DOHH2 (cell line): ENCODE results near the gene PCMT1.

Source experiments
- H3F3A ChIP-seq: fragments of 200-600 bp; sonication (generic), shearing (Covaris generic); 2 replicates; pipeline ENCODE4 v1.6.0; 2016; ENCODE audit warnings: antibody characterized with exemption, mild to moderate bottlenecking; ENCODE audit not compliant: control insufficient read depth, insufficient read depth
- H3K27ac ChIP-seq: fragments of 200-600 bp; sonication (generic); 2 replicates; pipeline ENCODE4 v1.5.1; 2014; ENCODE audit warnings: low read depth, mild to moderate bottlenecking, low read length, moderate library complexity
- H3K27me3 ChIP-seq: fragments of 200-600 bp; sonication (generic); 2 replicates; pipeline ENCODE4 v1.6.1; 2014; ENCODE audit warnings: mild to moderate bottlenecking, low read length, mixed read lengths; ENCODE audit not compliant: control insufficient read depth
- H3K36me3 ChIP-seq: fragments of 200-600 bp; sonication (generic); 2 replicates; pipeline ENCODE4 v1.6.1; 2014; ENCODE audit warnings: mild to moderate bottlenecking, low read length, moderate library complexity, mixed read lengths; ENCODE audit not compliant: control insufficient read depth
- H3K4me1 ChIP-seq: fragments of 200-600 bp; sonication (generic); 2 replicates; pipeline ENCODE4 v1.6.1; 2014; ENCODE audit warnings: mild to moderate bottlenecking, low read length, mixed read lengths; ENCODE audit not compliant: control insufficient read depth
- H3K4me2 ChIP-seq: fragments of 200-600 bp; sonication (generic); 2 replicates; pipeline ENCODE4 v1.6.0; 2014; ENCODE audit warnings: mild to moderate bottlenecking, low read length, moderate library complexity
- H3K4me3 ChIP-seq: fragments of 200-600 bp; sonication (generic); 2 replicates; pipeline ENCODE4 v1.5.1; 2014; ENCODE audit warnings: mild to moderate bottlenecking, low read length, mixed read lengths
- H3K79me2 ChIP-seq: fragments of 200-600 bp; sonication (generic); 2 replicates; pipeline ENCODE4 v1.6.1; 2014; ENCODE audit warnings: mild to moderate bottlenecking, low read length, mixed read lengths; ENCODE audit not compliant: control insufficient read depth
- H3K9me2 ChIP-seq: fragments of 200-600 bp; sonication (generic); replicated peaks from 2 replicates; pipeline ENCODE4 v1.6.1; 2014; ENCODE audit warnings: mild to moderate bottlenecking, low read length, mixed read lengths; ENCODE audit not compliant: control insufficient read depth
- H3K9me3 ChIP-seq: fragments of 200-600 bp; sonication (generic); 2 replicates; pipeline ENCODE4 v1.6.1; 2014; ENCODE audit warnings: antibody characterized with exemption, low read length, mixed read lengths; ENCODE audit not compliant: control insufficient read depth, insufficient read depth
- H4K20me1 ChIP-seq: fragments of 200-600 bp; sonication (generic); 2 replicates; pipeline ENCODE4 v1.6.0; 2014; ENCODE audit warnings: low read depth, mild to moderate bottlenecking, antibody characterized with exemption, low read length, moderate library complexity; ENCODE audit not compliant: control insufficient read depth, insufficient read depth
- EZH2phosphoT487 ChIP-seq: fragments of 200-600 bp; sonication (generic); IDR thresholded peaks from 2 replicates; pipeline ENCODE4 v1.6.1; 2017; ENCODE audit warnings: borderline replicate concordance, mild to moderate bottlenecking, antibody characterized with exemption, low read length, moderate library complexity, mixed read lengths
- TF ChIP-seq, protein P1 (sequence below): fragments of 200-600 bp; sonication (generic); IDR thresholded peaks from one replicate; pipeline ENCODE4 v1.5.1; 2014; ENCODE audit warnings: antibody characterized with exemption, mild to moderate bottlenecking, low read depth, low read length; ENCODE audit not compliant: poor library complexity, severe bottlenecking

The PCMT1 gene

DNA sequence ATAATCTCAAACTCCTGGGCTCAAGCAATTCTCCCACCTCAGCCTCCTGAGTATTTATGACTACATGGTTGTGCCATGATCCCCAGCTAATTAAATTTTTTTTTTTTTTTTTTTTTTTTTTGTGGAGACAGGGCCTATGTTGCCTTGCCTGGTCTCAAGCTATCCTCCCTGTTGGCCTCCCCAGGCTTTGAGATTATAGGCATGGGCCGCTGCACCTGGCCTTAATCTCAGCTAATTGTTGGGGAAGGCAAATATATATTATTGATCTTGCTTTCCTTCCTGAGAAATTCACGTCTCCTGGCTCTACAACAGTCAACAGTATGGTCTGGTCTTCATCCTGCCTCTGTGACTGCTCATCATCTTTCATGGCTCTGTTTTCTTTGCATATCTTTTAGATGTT, 20.1 kb downstream of the PCMT1 start:
- no peaks in the 10 kb centered on the region for H3K27me3 ChIP-seq
- no peaks in the 10 kb centered on the region for H3F3A ChIP-seq
- no peaks in the 10 kb centered on the region for H3K4me1 ChIP-seq
- H3K9me2 ChIP-seq = no peaks in the 10 kb centered on the region
- peaks cover 55% of the 10 kb centered on the region for H3K36me3 ChIP-seq
- peaks cover 56% of the 10 kb centered on the region for H3K79me2 ChIP-seq
- peaks cover 6% of the 10 kb centered on the region; the same call in 1 of the 2 replicates for H3K9me3 ChIP-seq
- H3K4me3 ChIP-seq = no peak overlapping the region
- no peak overlapping the region for H3K27ac ChIP-seq
- 0 out of 2 replicates have a peak, but pooled peaks cover 3% of the 10 kb centered on the region for H4K20me1 ChIP-seq
- no peak for TF ChIP-seq EZH2phosphoT487
- TF ChIP-seq, protein P1, sequence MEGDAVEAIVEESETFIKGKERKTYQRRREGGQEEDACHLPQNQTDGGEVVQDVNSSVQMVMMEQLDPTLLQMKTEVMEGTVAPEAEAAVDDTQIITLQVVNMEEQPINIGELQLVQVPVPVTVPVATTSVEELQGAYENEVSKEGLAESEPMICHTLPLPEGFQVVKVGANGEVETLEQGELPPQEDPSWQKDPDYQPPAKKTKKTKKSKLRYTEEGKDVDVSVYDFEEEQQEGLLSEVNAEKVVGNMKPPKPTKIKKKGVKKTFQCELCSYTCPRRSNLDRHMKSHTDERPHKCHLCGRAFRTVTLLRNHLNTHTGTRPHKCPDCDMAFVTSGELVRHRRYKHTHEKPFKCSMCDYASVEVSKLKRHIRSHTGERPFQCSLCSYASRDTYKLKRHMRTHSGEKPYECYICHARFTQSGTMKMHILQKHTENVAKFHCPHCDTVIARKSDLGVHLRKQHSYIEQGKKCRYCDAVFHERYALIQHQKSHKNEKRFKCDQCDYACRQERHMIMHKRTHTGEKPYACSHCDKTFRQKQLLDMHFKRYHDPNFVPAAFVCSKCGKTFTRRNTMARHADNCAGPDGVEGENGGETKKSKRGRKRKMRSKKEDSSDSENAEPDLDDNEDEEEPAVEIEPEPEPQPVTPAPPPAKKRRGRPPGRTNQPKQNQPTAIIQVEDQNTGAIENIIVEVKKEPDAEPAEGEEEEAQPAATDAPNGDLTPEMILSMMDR = no peak
- no peak overlapping the region for H3K4me2 ChIP-seq

DNA sequence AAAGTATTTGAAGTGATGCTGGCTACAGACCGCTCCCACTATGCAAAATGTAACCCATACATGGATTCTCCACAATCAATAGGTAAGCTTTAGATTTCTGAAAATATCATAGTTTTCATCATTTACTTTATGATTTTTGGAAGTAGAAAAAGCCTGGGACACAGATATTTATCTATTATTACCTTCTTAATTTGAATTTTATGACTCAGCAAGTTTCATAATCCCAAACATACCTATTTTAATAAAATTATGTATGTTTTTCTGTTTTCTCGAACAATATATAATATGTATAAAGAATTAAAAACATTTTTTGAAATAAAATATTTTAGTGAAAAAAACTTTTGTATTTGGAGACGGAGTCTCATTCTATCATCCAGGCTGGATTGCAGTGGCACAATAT, 21.6 kb downstream of the PCMT1 start:
- Histone ChIP-seq H3K27ac (no peak overlapping the region), H3K27me3 (no peaks in the 10 kb centered on the region), H3K79me2 (peaks cover 44% of the 10 kb centered on the region), H4K20me1 (0 out of 2 replicates have a peak, but pooled peaks cover 3% of the 10 kb centered on the region), H3K36me3 (peaks cover 57% of the 10 kb centered on the region), H3F3A (no peaks in the 10 kb centered on the region), H3K9me2 (no peaks in the 10 kb centered on the region), H3K4me3 (no peak overlapping the region), H3K4me1 (no peaks in the 10 kb centered on the region), H3K9me3 (peaks cover 3% of the 10 kb centered on the region; the same call in 1 of the 2 replicates), H3K4me2 (no peak overlapping the region)
- no peak for TF ChIP-seq EZH2phosphoT487
- TF ChIP-seq, protein P1 = no peak

DNA sequence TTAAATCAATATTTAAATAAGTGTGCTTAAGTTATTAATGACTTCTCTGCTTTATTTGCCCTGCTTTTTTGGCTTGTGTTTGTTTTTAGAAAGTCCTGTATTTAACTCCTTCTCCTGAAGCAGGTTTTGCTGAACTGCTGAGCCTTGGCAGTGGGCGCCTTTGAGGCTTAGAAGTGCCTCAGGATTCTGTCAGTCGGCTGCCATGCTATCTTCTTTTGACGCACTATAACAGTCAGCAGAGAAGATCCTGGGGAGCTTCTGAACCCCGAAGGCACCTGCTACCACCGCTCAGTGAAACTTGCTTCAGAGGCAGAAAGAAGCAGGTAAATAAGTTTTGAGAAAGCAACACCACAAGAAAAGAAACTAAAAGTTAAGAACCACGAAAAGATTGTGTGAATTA, 22.4 kb downstream of the PCMT1 start:
- H3K4me1 ChIP-seq = no peaks in the 10 kb centered on the region
- H4K20me1 ChIP-seq = 0 out of 2 replicates have a peak, but pooled peaks cover 3% of the 10 kb centered on the region
- peaks cover 2% of the 10 kb centered on the region; the same call in 1 of the 2 replicates for H3F3A ChIP-seq
- no peaks in the 10 kb centered on the region for H3K9me2 ChIP-seq
- no peak for TF ChIP-seq EZH2phosphoT487
- TF ChIP-seq, protein P1 = no peak
- peaks cover 37% of the 10 kb centered on the region for H3K79me2 ChIP-seq
- no peak overlapping the region for H3K27ac ChIP-seq
- no peak overlapping the region for H3K4me2 ChIP-seq
- no peak overlapping the region for H3K4me3 ChIP-seq
- no peaks in the 10 kb centered on the region for H3K9me3 ChIP-seq
- H3K36me3 ChIP-seq = peaks cover 57% of the 10 kb centered on the region
- no peaks in the 10 kb centered on the region for H3K27me3 ChIP-seq

DNA sequence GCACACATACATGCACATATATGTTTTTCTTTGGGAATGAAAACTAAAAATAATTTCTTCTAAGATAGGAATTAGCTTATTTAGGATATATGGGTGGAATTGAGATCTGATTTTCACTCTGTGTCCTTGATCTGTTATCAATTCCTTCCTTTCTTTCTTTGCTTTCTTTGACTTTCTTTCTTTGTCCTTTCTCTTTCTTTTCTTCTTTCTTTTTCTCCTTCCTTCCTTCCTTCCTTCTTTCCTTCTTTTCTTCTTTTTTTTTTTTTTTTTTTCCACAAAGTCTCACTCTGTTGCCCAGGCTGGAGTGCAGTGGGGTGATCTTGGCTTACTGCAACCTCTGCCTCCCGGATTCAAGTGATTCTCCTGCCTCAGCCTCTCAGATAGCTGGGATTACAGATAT, 28.1 kb downstream of the PCMT1 start:
- H3K27ac ChIP-seq = no peak overlapping the region
- no peak overlapping the region for H3K4me2 ChIP-seq
- no peaks in the 10 kb centered on the region for H4K20me1 ChIP-seq
- H3K9me2 ChIP-seq = no peaks in the 10 kb centered on the region
- H3K4me3 ChIP-seq = no peak overlapping the region
- no peaks in the 10 kb centered on the region for H3K9me3 ChIP-seq
- H3F3A ChIP-seq = peaks cover 2% of the 10 kb centered on the region; the same call in 1 of the 2 replicates
- H3K79me2 ChIP-seq = no peaks in the 10 kb centered on the region
- TF ChIP-seq, protein P1 = no peak
- no peak for TF ChIP-seq EZH2phosphoT487
- H3K36me3 ChIP-seq = peaks cover 66% of the 10 kb centered on the region
- H3K4me1 ChIP-seq = no peaks in the 10 kb centered on the region
- H3K27me3 ChIP-seq = no peaks in the 10 kb centered on the region
